RWPE2 (cell line): ENCODE results near the gene AKR7A2.

ENCODE experiments used
- ATAC-seq: fragments of 200-7000 bp; cut with Tn5 transposase; 3 replicates; pipeline ENCODE4 v1.9.1; 2021; ENCODE audit warnings: low read depth
- DNase-seq: peaks from one replicate; pipeline ENCODE4 v3.0.0-alpha.2; 2020; ENCODE audit warnings: low spot score
- H3K27ac ChIP-seq: fragments of 450-650 bp; 2 replicates; pipeline ENCODE4 v1.5.1; 2017; ENCODE audit warnings: mild to moderate bottlenecking; ENCODE audit not compliant: poor library complexity, severe bottlenecking
- H3K27me3 ChIP-seq: fragments of 250-450 bp; sonication (Bioruptor Pico); 2 replicates; pipeline ENCODE4 v1.5.1; 2021; ENCODE audit warnings: mild to moderate bottlenecking, moderate library complexity; ENCODE audit not compliant: insufficient read depth, poor library complexity, severe bottlenecking
- H3K36me3 ChIP-seq: fragments of 250-450 bp; sonication (Bioruptor Pico); 2 replicates; pipeline ENCODE4 v1.5.1; 2020; ENCODE audit warnings: low read depth, mild to moderate bottlenecking, moderate library complexity
- H3K4me1 ChIP-seq: fragments of 250-450 bp; sonication (Bioruptor Pico); 2 replicates; pipeline ENCODE4 v1.5.1; 2021; ENCODE audit warnings: mild to moderate bottlenecking, moderate library complexity; ENCODE audit not compliant: insufficient read depth, poor library complexity, severe bottlenecking
- H3K4me3 ChIP-seq: fragments of 250-450 bp; sonication (Bioruptor Pico); 2 replicates; pipeline ENCODE4 v1.5.1; 2021; ENCODE audit warnings: mild to moderate bottlenecking, moderate library complexity; ENCODE audit not compliant: severe bottlenecking
- H3K9me3 ChIP-seq: fragments of 250-450 bp; sonication (Bioruptor Pico); 2 replicates; pipeline ENCODE4 v1.5.1; 2021; ENCODE audit warnings: mild to moderate bottlenecking, moderate library complexity; ENCODE audit not compliant: severe bottlenecking
- CTCF ChIP-seq: fragments of 450-650 bp; IDR thresholded peaks from one replicate; pipeline ENCODE4 v1.5.1; 2017; ENCODE audit warnings: mild to moderate bottlenecking, moderate library complexity; ENCODE audit not compliant: poor library complexity, severe bottlenecking

The AKR7A2 gene

GRCh38 chr1:19317126-19317910 lies 5.4 kb upstream of the AKR7A2 start:
- H3K4me3 ChIP-seq = no peak overlapping the region
- no peak overlapping the region for H3K27ac ChIP-seq
- TF ChIP-seq CTCF = no peak
- H3K27me3 ChIP-seq = no peaks in the 10 kb centered on the region
- H3K4me1 ChIP-seq = peaks cover 3% of the 10 kb centered on the region
- DNase-seq = peak; percentile 31
- peaks cover 14% of the 10 kb centered on the region; the same call in 1 of the 2 replicates for H3K36me3 ChIP-seq
- H3K9me3 ChIP-seq = no peaks in the 10 kb centered on the region
- no peak for ATAC-seq

GRCh38 chr1:19315378-19316198 lies 3.6 kb upstream of the AKR7A2 start:
- Histone ChIP-seq H3K27me3 (no peaks in the 10 kb centered on the region), H3K4me1 (peaks cover 6% of the 10 kb centered on the region), H3K9me3 (no peaks in the 10 kb centered on the region), H3K27ac (peak overlapping the region; percentile 25), H3K4me3 (no peak overlapping the region), H3K36me3 (peaks cover 14% of the 10 kb centered on the region; the same call in 1 of the 2 replicates)
- ATAC-seq = no peak
- TF ChIP-seq CTCF = no peak
- peak; percentile 45 for DNase-seq

GRCh38 chr1:19313961-19314882 lies 2.3 kb upstream of the AKR7A2 start:
- Histone ChIP-seq H3K36me3 (peaks cover 12% of the 10 kb centered on the region; the same call in 1 of the 2 replicates), H3K4me3 (no peak overlapping the region), H3K27ac (peak overlapping the region; percentile 25), H3K4me1 (peaks cover 6% of the 10 kb centered on the region), H3K27me3 (no peaks in the 10 kb centered on the region), H3K9me3 (no peaks in the 10 kb centered on the region)
- no peak for ATAC-seq
- peak; percentile 23 for DNase-seq
- TF ChIP-seq CTCF = no peak

- H3K27ac ChIP-seq = peak overlapping the region; percentile 53
These were observed 1.7 kb upstream of the AKR7A2 start for GRCh38 chr1:19313636-19313959.

More at GRCh38 chr1:19313636-19313959, 1.7 kb upstream of the AKR7A2 start:
- H3K9me3 ChIP-seq = no peaks in the 10 kb centered on the region
- H3K4me3 ChIP-seq = no peak overlapping the region
- H3K4me1 ChIP-seq = peaks cover 6% of the 10 kb centered on the region
- peaks cover 8% of the 10 kb centered on the region for H3K36me3 ChIP-seq
- no peak for TF ChIP-seq CTCF
- ATAC-seq (no peak), DNase-seq (no peak)
- no peaks in the 10 kb centered on the region for H3K27me3 ChIP-seq
